NK-92 treated with Interleukin-12 subunit alpha and Interleukin-12 subunit beta, amount 100 ng/mL, for 24 hours (cell line): ENCODE measurements around the gene PLXNB2.
A peak's percentile ranks its signal among the peaks of the same experiment; 100 is the strongest.

ENCODE experiments used
- DNase-seq: peaks from one replicate; lab custom pipeline; 2025; lab: John Stamatoyannopoulos, UW

The PLXNB2 gene

GRCh38 chr22:50250555-50251476 is 56.6 kb downstream of the PLXNB2 start, which contains the start of gene HDAC10:
HDAC10 (minus strand) TSS chr22:50251265; CDS start chr22:50251032, 233 bp downstream.
- peak; percentile 54 for DNase-seq

- DNase-seq: no peak
Observed at GRCh38 chr22:50250249-50250554, 57.2 kb downstream of the PLXNB2 start.

GRCh38 chr22:50249341-50250248 is 57.9 kb downstream of the PLXNB2 start:
- no peak for DNase-seq

- no peak for DNase-seq
Observed at GRCh38 chr22:50248196-50249081, 59.0 kb downstream of the PLXNB2 start.

GRCh38 chr22:50247748-50248147 is 59.7 kb downstream of the PLXNB2 start:
- DNase-seq: no peak

GRCh38 chr22:50246242-50247175 is 60.9 kb downstream of the PLXNB2 start:
- DNase-seq: no peak

- no peak for DNase-seq
Observed at GRCh38 chr22:50245214-50246072, 62.0 kb downstream of the PLXNB2 start.

GRCh38 chr22:50244420-50245213 is 62.8 kb downstream of the PLXNB2 start, which contains the start of gene TUBGCP6:
TUBGCP6 (minus strand) TSS chr22:50245023; CDS start chr22:50244459, 564 bp downstream.
- DNase-seq: peak; percentile 79

GRCh38 chr22:50243685-50244419 is 63.6 kb downstream of the PLXNB2 start:
- DNase-seq: no peak

- DNase-seq: no peak
Observed at GRCh38 chr22:50242406-50242949, 65.0 kb downstream of the PLXNB2 start.

GRCh38 chr22:50238755-50239154 is 68.7 kb downstream of the PLXNB2 start:
- DNase-seq: no peak

- no peak for DNase-seq
Observed at GRCh38 chr22:50236731-50237409, 70.6 kb downstream of the PLXNB2 start.

- no peak for DNase-seq
Observed at GRCh38 chr22:50233223-50233622, 74.2 kb downstream of the PLXNB2 start.

GRCh38 chr22:50232481-50233151 is 74.8 kb downstream of the PLXNB2 start:
- no peak for DNase-seq

- DNase-seq: no peak
Observed at GRCh38 chr22:50229370-50229769, 78.1 kb downstream of the PLXNB2 start.

GRCh38 chr22:50228366-50228765 is 79.1 kb downstream of the PLXNB2 start:
- DNase-seq: no peak
